Stimulated activated CD8-positive, alpha-beta memory T cell treated with anti-CD3 and anti-CD28 coated beads, Interleukin-4, amount 100 ng/mL, for 1 hour (primary cell): ENCODE results near the gene XRN1.
"Not testable (repeated sequence)": the region's sequence is repeated elsewhere in the genome, so short reads cannot be mapped to it uniquely, and the experiment has no call there.

Experiments used
- DNase-seq, 2 donors: peaks; one replicate each; pipeline ENCODE4 v3.0.0-alpha.2; 2020; ENCODE audit warnings: low read depth in 2 of 2, low spot score in 1 of 2

Gene XRN1

GRCh38 chr3:142447852-142448823 lies at the start of gene XRN1:
TSS of gene XRN1 (minus strand) at chr3:142448037. CDS start at chr3:142447944, 93 bp downstream.
- peak; percentile 74 to 86 for DNase-seq

- DNase-seq = no peak
Observed at GRCh38 chr3:142495103-142495502, 47.3 kb upstream of the XRN1 start.

GRCh38 chr3:142492184-142492583 lies 44.3 kb upstream of the XRN1 start:
- no peak for DNase-seq

DNA sequence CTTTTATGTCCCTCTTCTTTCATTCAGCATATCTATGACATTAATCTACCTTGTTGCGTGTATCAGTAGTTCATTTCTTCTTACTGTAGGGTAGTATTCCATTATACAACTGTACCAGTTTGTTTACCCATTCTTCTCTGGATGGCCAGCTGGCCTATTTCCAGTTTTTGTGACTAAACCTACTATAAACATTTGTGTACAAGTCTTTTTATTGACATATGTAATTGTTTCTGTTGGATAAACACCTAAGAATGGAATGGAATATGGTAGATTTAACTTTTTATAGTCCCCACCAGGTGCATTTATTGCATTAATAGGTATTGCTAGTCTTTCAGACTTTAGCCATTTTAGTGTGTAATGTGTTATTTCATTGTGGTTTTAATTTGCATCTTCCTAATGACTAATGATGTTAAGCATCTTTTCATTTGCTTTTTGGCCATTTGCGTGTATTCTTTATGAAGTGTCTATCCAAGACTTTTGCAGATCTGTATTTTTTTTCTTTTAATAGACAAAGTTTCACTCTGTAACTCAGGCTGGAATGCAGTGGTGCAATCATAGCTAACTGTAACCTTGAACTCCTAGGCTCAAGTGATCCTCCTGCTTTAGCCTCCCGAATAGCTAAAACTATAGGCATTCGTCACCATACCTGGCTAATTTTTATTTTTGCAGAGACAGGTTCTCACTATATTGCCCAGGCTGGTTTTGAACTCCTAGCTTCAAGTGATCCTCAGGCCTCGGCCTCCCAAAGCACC lies 41.9 kb upstream of the XRN1 start:
- DNase-seq = no peak

DNA sequence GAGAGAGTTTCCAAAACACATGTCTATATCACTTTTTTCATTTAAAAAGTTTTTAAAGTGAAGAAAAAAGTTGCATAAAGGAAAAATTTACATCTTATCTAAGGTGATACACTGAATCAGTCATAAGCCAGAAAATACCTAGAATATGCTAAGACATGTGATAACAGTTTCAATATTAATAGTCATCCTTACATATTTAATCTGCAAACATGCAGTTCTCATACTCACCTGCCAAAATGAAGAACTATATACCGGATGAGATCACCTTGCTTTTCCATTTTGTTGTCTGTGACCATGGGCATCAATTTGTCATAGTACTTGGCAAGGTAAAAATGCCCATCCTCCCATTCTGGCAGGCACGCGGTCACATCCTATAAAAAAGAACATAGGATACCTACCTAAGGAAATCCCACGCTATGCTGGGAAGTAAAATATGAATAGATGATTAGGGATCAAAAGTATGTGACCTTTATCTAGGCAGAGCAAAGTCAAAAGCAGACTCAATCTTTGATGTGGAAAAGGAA lies 37.1 kb upstream of the XRN1 start:
- no peak for DNase-seq

DNA sequence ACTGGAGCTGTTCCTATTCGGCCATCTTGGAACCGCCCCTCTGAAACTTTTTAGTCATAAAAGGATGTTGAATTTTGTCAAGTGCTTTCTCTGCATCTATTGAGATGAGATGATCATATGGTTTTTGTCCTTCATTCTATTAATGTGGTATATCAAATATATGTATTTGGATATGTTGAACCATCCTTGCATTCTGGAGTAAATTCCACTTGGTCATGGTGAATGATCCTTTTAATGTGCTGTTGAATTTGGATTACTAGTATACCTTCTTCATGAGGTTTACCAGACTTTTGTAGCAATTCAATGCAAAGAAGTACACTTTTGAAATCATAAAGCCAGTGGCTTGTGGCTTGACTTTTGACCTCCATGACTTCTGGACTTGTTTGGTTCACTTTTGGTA lies 33.4 kb upstream of the XRN1 start:
- DNase-seq = no peak

DNA sequence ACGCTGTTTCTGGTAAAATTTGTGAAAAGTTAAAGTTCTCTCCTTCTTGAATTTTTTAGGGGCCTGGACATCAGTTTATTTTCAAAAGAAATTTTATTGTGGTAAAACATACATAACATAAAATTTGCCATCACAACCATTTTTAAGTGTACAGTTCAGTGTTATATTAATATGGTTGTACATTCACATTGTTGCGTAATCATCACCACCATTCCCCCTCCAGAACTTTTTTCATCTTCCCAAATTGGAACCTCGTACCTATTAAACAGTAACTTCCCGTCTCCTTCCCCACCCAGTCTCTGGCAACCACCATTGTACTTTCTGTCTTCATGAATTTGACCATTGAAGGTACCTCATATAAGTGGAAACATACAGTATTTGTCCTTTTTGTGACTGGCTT lies 23.0 kb upstream of the XRN1 start:
- no peak for DNase-seq

DNA sequence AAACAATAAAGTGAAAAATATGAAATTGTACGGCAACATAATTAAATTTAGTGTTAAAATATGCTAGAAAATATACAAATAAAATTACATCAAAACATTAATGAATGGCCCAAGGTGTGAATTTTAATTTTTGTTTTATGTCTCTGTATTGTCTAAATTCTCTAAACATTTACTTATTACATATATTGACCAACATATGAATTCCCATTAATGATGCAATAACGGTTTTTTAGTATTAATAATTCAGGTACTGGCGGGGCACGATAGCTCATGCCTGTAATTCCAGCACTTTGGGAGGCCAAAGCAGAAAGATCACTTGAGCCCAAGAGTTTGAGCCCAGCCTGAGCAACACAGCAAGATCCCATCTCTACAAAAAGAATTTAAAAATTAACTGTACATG lies 20.6 kb upstream of the XRN1 start:
- no peak for DNase-seq

DNA sequence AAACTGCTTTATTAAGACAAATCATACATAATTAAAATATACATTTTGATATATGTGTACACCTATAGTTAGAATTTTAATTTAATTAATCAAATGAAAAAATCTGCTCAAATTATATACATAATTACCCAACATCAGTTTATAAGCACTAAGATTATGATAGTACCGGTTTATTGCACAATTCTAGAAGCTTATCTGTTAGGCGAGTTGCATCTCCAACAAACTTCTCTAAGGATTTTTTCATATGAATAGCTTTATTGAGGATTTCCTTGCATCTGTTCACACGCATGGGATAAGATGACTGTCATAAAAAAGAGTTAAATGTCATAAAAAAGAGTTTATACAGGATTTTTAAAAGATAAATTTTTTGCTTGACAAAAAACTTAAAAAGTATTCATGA lies 19.9 kb upstream of the XRN1 start:
- no peak for DNase-seq

DNA sequence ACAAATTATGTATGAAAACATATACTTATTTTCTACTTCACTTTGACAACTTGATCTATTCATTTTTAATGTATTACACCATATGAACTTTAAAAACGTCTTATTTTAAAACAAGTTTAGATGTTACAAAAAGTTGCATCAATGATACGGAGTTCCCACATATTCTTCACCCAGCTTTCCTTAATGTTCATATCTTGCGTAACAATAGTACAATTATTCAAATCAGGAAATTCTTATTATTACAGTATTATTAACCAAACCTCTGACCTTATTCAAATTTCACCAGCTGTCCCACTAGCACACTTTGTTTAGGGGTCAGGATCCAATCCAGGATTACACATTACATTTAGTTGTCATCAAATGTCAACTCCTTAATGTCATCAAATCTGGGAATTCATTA lies 12.9 kb upstream of the XRN1 start:
- no peak for DNase-seq

DNA sequence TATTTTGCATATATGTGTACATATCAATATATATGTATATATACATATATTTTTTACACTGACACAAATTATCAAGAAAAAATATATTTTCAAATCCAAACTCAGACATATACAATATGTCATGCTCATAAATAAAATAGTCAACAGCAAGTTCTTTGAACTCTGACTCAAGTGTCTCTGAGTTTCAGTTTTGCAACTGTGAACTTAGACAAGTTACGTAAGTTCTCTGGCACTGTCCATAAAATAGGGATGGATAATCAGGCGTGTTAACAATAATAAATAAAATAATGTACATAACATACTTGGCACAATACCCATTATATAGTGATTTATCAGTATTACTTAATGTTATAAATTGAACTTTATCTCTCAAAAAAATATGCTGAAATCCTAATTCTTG lies 12.1 kb upstream of the XRN1 start:
- no peak for DNase-seq

GRCh38 chr3:142459096-142459495 lies 11.3 kb upstream of the XRN1 start:
- DNase-seq = no peak

- DNase-seq = no peak
Observed at GRCh38 chr3:142450881-142451280, 3.0 kb upstream of the XRN1 start.

GRCh38 chr3:142450189-142450588 lies 2.4 kb upstream of the XRN1 start:
- DNase-seq = no peak

DNA sequence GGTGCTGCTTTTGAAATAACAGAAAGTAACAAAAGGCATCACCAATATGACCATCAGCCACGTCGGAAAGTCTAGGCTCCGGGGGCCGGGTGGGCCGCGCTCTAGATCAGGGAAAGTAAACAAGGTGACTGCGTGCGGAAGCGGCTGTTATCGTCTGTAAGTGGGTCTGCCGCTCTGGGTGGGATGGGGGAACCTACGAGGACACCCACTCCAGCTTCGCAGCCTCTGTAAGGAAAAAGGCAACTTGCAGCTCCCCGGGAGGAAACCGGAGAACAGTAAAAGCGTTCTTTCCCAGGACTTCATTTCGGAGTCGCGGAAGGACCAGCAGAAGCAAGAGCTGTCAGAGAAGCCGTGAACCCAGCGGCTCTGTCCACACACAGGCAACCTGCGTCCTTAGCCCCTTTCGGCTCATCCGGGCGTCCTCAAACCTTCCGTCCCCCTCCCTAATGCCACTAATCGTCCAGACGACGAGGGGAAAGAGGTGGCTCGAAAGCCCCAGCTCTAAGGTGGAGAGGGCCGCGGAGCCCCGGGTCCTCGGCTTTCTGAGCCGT lies 461 bp downstream of the XRN1 start:
- peak; percentile 2 to 7 for DNase-seq

GRCh38 chr3:142445816-142446254 lies 2.0 kb downstream of the XRN1 start:
- DNase-seq = no peak

GRCh38 chr3:142444343-142444742 lies 3.5 kb downstream of the XRN1 start:
- DNase-seq = no peak

DNA sequence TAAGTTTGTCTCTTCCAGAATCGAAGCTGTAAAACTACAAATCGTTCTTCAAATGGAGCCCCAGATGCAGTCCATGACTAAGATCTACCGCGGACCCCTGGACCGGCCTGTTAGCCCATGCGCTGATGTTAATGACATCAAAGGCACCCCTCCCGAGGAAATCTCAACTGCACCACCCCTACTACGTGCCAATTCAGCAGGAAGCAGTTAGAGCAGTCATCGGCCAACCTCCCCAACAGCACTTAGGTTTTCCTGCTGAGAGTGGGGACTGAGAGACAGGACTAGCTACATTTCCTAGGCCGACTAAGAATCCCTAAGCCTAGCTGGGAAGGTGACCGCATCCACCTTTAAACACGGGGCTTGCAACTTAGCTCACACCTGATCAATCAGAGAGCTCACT lies 4.8 kb downstream of the XRN1 start:
- DNase-seq = not testable (repeated sequence)

GRCh38 chr3:142439499-142440220 lies 8.2 kb downstream of the XRN1 start:
- not testable (repeated sequence) for DNase-seq

GRCh38 chr3:142438096-142438495 lies 9.7 kb downstream of the XRN1 start:
- not testable (repeated sequence) for DNase-seq
